Lung microvascular endothelial cell (primary cell): Measurements from ENCODE around the gene OPRD1. TPM values are rescaled to one million over a fixed set of nuclear protein-coding genes. Genes with fewer than 3 reads are reported as not detected.
"Not testable (repeated sequence)": the region's sequence is repeated elsewhere in the genome, so short reads cannot be mapped to it uniquely, and the experiment has no call there.

Experiments
- DNase-seq, 2 donors: peaks; one replicate each; pipeline versions ENCODE4 v3.0.0 to v3.0.0-alpha.2; 2010; ENCODE audit warnings: low read depth in 2 of 2
- total RNA-seq: library from RNA; depleted of rRNA; stranded (reverse); fragments of >200 nt; gene quantifications from 2 replicates; pipeline ENCODE4 v1.2.1, GENCODE V29; 2014

OPRD1 gene
- total RNA-seq, 1 donor from 2014 or later, result not detected

- DNase-seq, result no peak
Observed at GRCh38 chr1:28800324-28800723, 11.6 kb upstream of the OPRD1 start.

DNA sequence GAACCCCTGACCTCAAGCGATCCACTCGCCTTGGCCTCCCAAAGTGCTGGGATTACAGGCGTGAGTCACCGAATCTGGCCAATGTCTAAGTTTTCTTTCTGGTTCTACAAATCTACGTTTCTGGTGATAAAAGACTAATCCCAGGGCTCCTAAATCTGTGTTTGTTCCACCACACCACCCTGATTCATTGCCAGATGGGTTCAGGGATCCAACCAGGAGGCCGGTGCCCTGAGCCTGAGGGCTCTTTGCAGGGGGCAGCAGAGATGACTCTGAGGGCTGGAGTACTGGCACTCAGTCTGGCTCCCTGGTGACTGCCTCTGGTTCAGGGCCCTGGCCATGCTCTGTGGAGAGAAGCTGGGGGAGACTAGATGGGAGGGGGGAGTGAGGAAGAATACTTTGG, 10.5 kb upstream of the OPRD1 start:
- no peak for DNase-seq

DNA sequence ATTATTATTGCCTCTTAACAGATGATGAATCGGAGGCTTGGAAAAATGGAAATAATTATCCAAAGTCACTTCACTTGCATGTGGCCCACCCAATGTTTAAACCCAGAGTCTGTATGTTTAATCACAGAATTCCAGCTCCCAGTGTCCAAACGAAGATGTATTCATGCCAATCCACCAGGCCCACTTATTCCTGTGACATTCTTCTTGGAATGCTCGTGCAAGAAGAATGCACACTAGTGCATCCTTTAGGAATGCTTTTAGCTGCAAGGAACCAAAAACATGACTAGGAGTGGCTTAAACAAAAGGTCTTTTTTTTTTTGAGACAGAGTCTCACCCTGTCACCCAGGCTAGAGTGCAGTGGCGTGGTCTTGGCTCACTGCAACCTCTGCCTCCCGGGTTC, 8.9 kb upstream of the OPRD1 start:
- no peak for DNase-seq

GRCh38 chr1:28803662-28804061, 8.3 kb upstream of the OPRD1 start:
- no peak for DNase-seq

GRCh38 chr1:28804071-28804470, 7.9 kb upstream of the OPRD1 start:
- DNase-seq, result no peak

- no peak for DNase-seq
Observed at GRCh38 chr1:28807046-28807445, 4.9 kb upstream of the OPRD1 start.

GRCh38 chr1:28807986-28808385, 4.0 kb upstream of the OPRD1 start:
- DNase-seq, result no peak

- DNase-seq, result no peak
Observed at GRCh38 chr1:28811369-28811765, 603 bp upstream of the OPRD1 start.

GRCh38 chr1:28812669-28813468, 899 bp downstream of the OPRD1 start:
- DNase-seq, result no peak

DNA sequence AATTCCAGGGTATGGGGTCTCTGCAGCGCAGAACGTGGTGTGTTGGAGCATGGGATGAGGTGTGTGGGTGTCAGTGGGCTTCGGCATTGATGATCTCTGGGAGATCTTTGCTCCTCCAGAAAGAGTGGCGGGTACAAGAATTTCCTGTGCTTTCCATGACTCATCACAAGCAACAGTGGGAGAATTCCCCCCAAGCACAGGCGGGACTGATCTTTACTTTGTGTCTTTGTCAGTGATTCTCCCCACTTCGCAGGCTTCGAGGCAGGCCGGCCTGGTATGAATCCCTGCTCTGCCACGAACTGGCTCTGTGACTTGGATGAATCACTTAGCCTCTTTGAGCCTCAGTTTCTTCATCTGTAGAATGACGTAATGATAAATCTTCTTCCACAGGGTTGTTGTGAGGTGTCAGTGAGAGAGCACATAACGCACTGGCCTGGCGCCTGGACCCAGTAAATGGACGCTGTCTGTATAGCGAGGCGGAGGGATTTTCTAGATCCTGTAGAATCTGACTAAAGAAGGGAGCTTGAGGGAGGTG, 2.0 kb downstream of the OPRD1 start:
- DNase-seq, result no peak

DNA sequence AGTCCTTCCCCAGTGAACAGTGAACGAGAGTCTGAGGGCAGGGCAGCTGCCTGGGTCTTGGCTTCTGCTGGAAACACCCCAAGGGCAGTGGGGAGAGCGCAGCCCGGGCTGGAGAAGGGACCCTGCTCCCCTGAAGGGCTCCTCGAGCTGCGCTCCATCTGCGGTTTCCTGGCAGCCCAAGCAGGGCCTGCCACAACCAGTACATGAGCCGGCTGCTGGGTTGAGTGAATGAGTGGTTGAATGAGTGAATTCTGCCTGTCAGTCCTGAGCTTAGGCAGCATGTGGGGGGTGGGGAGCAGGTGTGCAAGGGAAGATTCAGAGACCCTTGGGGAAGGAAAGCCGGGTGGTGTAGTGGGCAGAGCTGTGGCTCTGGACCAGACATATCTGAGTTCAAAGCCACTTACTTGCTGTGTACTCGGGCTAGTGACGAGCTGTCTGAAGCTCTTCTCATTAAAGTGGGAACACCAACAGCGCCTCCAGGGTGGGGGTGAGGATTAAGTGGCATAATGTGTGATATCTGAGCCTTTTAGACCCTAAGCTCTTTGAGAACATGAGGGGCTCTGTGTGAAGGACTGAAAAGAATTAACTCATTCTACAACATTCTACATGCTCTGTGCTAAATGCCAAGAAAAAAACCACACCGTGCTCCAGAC, 3.7 kb downstream of the OPRD1 start:
- no peak for DNase-seq

DNA sequence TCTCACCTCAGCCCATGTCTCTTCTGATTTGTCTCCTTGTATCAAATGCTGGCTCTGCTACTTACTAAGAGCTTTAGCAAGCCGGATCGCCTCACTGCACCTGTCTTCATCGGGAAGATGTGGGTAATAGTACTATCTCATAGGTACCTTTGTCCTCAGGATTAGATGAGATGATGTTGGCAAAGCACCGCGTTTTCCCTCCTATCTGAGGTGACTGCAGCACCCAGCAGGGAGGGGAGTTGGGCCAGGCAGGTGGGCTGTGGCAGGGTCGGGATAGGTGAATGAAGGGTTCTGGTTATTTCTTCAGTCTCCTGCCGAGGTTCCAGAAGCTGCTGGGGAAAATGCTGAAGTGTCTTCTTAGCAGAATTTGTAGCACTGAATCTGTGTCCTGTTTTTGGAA, 5.2 kb downstream of the OPRD1 start:
- no peak for DNase-seq

GRCh38 chr1:28819020-28819419, 7.0 kb downstream of the OPRD1 start:
- DNase-seq, result no peak

GRCh38 chr1:28822799-28823198, 10.8 kb downstream of the OPRD1 start:
- DNase-seq, result no peak

DNA sequence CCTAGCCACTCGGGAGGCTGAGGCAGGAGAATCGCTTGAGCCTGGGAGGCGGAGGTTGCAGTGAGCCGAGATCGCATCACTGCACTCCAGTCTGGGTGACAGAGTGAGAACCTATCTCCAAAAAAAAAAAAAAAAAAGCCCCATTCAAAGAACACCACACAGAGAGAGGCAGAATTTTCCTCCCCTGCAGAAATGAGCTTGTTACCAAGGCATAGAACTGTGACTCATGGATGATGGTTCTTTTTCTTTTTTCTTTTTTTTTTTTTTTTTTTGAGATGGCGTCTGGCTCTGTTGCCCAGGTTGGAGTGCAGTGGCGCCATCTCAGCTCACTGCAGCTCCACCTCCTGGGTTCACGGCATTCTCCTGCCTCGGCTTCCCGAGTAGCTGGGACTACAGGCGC, 12.1 kb downstream of the OPRD1 start:
- DNase-seq, result not testable (repeated sequence)

GRCh38 chr1:28828227-28828858, 16.4 kb downstream of the OPRD1 start:
- DNase-seq, result not testable (repeated sequence)

- no peak for DNase-seq
Observed at GRCh38 chr1:28830814-28831213, 18.8 kb downstream of the OPRD1 start.

- DNase-seq, result no peak
Observed at GRCh38 chr1:28832966-28833365, 21.0 kb downstream of the OPRD1 start.

DNA sequence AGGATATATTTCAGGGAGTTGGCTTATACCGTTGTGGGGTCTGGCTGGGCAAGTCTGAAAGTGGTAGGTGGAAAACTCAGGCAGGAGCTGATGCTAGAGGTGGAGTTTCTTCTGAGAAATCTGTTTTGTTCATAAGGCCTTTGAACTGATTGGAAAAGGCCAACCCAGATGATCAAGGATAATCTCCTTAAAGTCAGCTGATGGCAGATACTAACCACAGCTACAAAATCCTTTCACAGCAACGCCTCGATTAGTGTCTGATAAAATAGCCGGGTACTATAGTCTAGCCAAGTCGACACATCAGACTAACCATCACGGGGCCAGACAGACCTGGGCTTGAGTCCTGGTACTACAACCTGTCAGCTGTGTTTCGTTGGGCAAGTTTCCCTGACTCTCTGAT, 21.4 kb downstream of the OPRD1 start:
- no peak for DNase-seq

GRCh38 chr1:28835237-28835650, 23.3 kb downstream of the OPRD1 start:
- no peak for DNase-seq

DNA sequence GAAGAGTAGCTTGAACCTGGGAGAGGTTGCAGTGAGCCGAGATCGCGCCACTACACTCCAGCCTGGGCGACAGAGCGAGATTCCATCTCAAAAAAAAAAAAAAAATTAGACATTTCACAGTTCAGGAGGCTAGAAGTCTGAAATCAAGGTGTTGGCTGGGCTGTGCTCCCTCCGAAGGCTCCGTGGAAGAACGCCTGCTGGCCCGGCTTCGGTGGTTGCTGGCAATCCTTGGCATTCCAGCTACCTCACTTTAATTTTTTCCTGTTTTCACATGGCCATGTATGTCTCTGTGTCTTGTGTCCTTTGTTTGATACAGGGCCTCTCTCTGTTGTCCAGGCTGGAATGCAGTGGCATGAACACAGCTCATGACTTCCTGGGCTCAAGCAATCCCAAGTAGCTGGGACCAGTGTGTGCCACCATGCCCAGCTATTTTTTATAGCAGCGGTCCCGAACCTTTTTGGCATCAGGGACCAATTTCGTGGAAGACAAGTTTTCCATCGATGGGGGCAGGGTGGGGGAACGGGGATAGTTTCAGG, 24.5 kb downstream of the OPRD1 start:
- DNase-seq, result no peak

DNA sequence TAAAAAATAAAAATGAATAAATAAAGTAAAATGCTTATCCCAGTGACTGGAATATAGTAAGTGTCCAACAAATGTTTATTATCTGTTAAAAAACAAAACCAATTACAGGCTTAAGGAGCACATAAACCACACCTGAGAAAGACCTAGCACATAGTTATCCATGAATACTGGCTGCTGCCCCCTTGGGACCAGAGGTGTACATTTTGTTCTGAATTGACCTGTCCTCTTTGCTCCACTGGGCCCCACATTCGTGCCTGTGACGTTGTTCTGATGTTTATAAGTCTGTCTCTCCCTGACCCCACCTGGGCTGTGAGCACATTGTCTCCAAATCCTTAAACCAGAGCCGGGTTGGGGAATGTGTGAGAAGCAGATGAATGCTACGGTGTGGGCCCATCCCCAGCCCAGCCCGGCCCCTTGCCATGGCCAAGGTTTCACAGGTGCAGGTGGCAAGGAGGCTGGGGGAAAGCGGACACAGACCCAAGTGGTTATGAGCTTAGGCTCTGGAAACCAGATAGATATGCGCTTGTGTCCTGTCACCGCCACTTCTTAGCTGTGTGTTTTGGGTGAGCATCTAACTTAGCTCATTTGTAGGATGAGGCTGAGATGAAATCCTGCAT, 29.1 kb downstream of the OPRD1 start:
- no peak for DNase-seq
